ENCODE measurements around the gene BET1L.
"Not testable (repeated sequence)": the region's sequence is repeated elsewhere in the genome, so short reads cannot be mapped to it uniquely, and the experiment has no call there.

BET1L gene

GRCh38 chr11:201966-202365 lies 5.2 kb downstream of the BET1L start:
- Histone ChIP-seq H3K27me3 (ENCODE audit: control insufficient read depth, insufficient read depth, low read length) (no peaks in the 10 kb centered on the region), H3K4me3 (ENCODE audit: low read depth, low read length) (no peak overlapping the region), H3K27ac (ENCODE audit: low read depth, low read length) (no peak overlapping the region), H3K9ac (ENCODE audit: low read depth, low read length) (no peak overlapping the region), H3K36me3 (ENCODE audit: control insufficient read depth, insufficient read depth, low read length) (peaks cover 19% of the 10 kb centered on the region), H3K4me1 (ENCODE audit: control insufficient read depth, insufficient read depth, low read length) (peaks cover 7% of the 10 kb centered on the region; the same call in 1 of the 2 replicates), H3K9me3 (ENCODE audit: control insufficient read depth, insufficient read depth, low read length) (no peaks in the 10 kb centered on the region; the same call in 1 of the 2 replicates)

GRCh38 chr11:200224-201003 lies 6.8 kb downstream of the BET1L start:
- Histone ChIP-seq H3K4me1 (ENCODE audit: control insufficient read depth, insufficient read depth, low read length) (no peaks in the 10 kb centered on the region), H3K9ac (ENCODE audit: low read depth, low read length) (no peak overlapping the region), H3K9me3 (ENCODE audit: control insufficient read depth, insufficient read depth, low read length) (no peaks in the 10 kb centered on the region; the same call in 1 of the 2 replicates), H3K36me3 (ENCODE audit: control insufficient read depth, insufficient read depth, low read length) (peaks cover 16% of the 10 kb centered on the region), H3K4me3 (ENCODE audit: low read depth, low read length) (no peak overlapping the region), H3K27ac (ENCODE audit: low read depth, low read length) (no peak overlapping the region), H3K27me3 (ENCODE audit: control insufficient read depth, insufficient read depth, low read length) (no peaks in the 10 kb centered on the region)

GRCh38 chr11:199782-200181 lies 7.4 kb downstream of the BET1L start:
- H3K4me3 ChIP-seq (ENCODE audit: low read depth, low read length), result no peak overlapping the region
- H3K9me3 ChIP-seq (ENCODE audit: control insufficient read depth, insufficient read depth, low read length), result no peaks in the 10 kb centered on the region; the same call in 1 of the 2 replicates
- peaks cover 10% of the 10 kb centered on the region for H3K36me3 ChIP-seq (ENCODE audit: control insufficient read depth, insufficient read depth, low read length)
- H3K27me3 ChIP-seq (ENCODE audit: control insufficient read depth, insufficient read depth, low read length), result no peaks in the 10 kb centered on the region
- no peak overlapping the region for H3K9ac ChIP-seq (ENCODE audit: low read depth, low read length)
- H3K4me1 ChIP-seq (ENCODE audit: control insufficient read depth, insufficient read depth, low read length), result no peaks in the 10 kb centered on the region
- no peak overlapping the region for H3K27ac ChIP-seq (ENCODE audit: low read depth, low read length)

GRCh38 chr11:199004-199581 lies 8.1 kb downstream of the BET1L start:
- Histone ChIP-seq H3K4me3 (ENCODE audit: low read depth, low read length) (no peak overlapping the region), H3K27me3 (ENCODE audit: control insufficient read depth, insufficient read depth, low read length) (no peaks in the 10 kb centered on the region), H3K36me3 (ENCODE audit: control insufficient read depth, insufficient read depth, low read length) (peaks cover 4% of the 10 kb centered on the region), H3K9me3 (ENCODE audit: control insufficient read depth, insufficient read depth, low read length) (no peaks in the 10 kb centered on the region; the same call in 1 of the 2 replicates), H3K4me1 (ENCODE audit: control insufficient read depth, insufficient read depth, low read length) (no peaks in the 10 kb centered on the region), H3K27ac (ENCODE audit: low read depth, low read length) (no peak overlapping the region), H3K9ac (ENCODE audit: low read depth, low read length) (no peak overlapping the region)

GRCh38 chr11:198236-198806 lies 8.9 kb downstream of the BET1L start:
- H3K9ac ChIP-seq (ENCODE audit: low read depth, low read length), result no peak overlapping the region
- no peaks in the 10 kb centered on the region for H3K4me1 ChIP-seq (ENCODE audit: control insufficient read depth, insufficient read depth, low read length)
- no peaks in the 10 kb centered on the region for H3K36me3 ChIP-seq (ENCODE audit: control insufficient read depth, insufficient read depth, low read length)
- H3K9me3 ChIP-seq (ENCODE audit: control insufficient read depth, insufficient read depth, low read length), result no peaks in the 10 kb centered on the region; the same call in 1 of the 2 replicates
- no peak overlapping the region for H3K4me3 ChIP-seq (ENCODE audit: low read depth, low read length)
- no peaks in the 10 kb centered on the region for H3K27me3 ChIP-seq (ENCODE audit: control insufficient read depth, insufficient read depth, low read length)
- no peak overlapping the region for H3K27ac ChIP-seq (ENCODE audit: low read depth, low read length)

- no peak overlapping the region for H3K27ac ChIP-seq (ENCODE audit: low read depth, low read length)
- no peaks in the 10 kb centered on the region; the same call in 1 of the 2 replicates for H3K9me3 ChIP-seq (ENCODE audit: control insufficient read depth, insufficient read depth, low read length)
- H3K4me1 ChIP-seq (ENCODE audit: control insufficient read depth, insufficient read depth, low read length), result no peaks in the 10 kb centered on the region
- H3K27me3 ChIP-seq (ENCODE audit: control insufficient read depth, insufficient read depth, low read length), result no peaks in the 10 kb centered on the region
- H3K4me3 ChIP-seq (ENCODE audit: low read depth, low read length), result no peak overlapping the region
- no peak overlapping the region for H3K9ac ChIP-seq (ENCODE audit: low read depth, low read length)
- no peaks in the 10 kb centered on the region for H3K36me3 ChIP-seq (ENCODE audit: control insufficient read depth, insufficient read depth, low read length)
Measured at GRCh38 chr11:197741-198235, 9.4 kb downstream of the BET1L start.

GRCh38 chr11:196786-197731 lies 10.1 kb downstream of the BET1L start:
- no peaks in the 10 kb centered on the region; the same call in 1 of the 2 replicates for H3K9me3 ChIP-seq (ENCODE audit: control insufficient read depth, insufficient read depth, low read length)
- H3K9ac ChIP-seq (ENCODE audit: low read depth, low read length), result no peak overlapping the region
- H3K4me1 ChIP-seq (ENCODE audit: control insufficient read depth, insufficient read depth, low read length), result no peaks in the 10 kb centered on the region
- H3K27ac ChIP-seq (ENCODE audit: low read depth, low read length), result no peak overlapping the region
- no peaks in the 10 kb centered on the region for H3K27me3 ChIP-seq (ENCODE audit: control insufficient read depth, insufficient read depth, low read length)
- no peaks in the 10 kb centered on the region for H3K36me3 ChIP-seq (ENCODE audit: control insufficient read depth, insufficient read depth, low read length)
- H3K4me3 ChIP-seq (ENCODE audit: low read depth, low read length), result no peak overlapping the region

GRCh38 chr11:193481-193880 lies 13.7 kb downstream of the BET1L start:
- not testable (repeated sequence) for H3K9ac ChIP-seq (ENCODE audit: low read depth, low read length); H3K36me3 ChIP-seq (ENCODE audit: control insufficient read depth, insufficient read depth, low read length); H3K9me3 ChIP-seq (ENCODE audit: control insufficient read depth, insufficient read depth, low read length); H3K4me3 ChIP-seq (ENCODE audit: low read depth, low read length); H3K4me1 ChIP-seq (ENCODE audit: control insufficient read depth, insufficient read depth, low read length); H3K27me3 ChIP-seq (ENCODE audit: control insufficient read depth, insufficient read depth, low read length); H3K27ac ChIP-seq (ENCODE audit: low read depth, low read length)

GRCh38 chr11:192674-193128 lies 14.5 kb downstream of the BET1L start, which contains the start of gene SCGB1C1:
Gene SCGB1C1, plus strand, starts transcription at chr11:193078. Its CDS starts 22 bp downstream, at chr11:193100.
- H3K9me3 ChIP-seq (ENCODE audit: control insufficient read depth, insufficient read depth, low read length); H3K27ac ChIP-seq (ENCODE audit: low read depth, low read length); H3K27me3 ChIP-seq (ENCODE audit: control insufficient read depth, insufficient read depth, low read length); H3K4me3 ChIP-seq (ENCODE audit: low read depth, low read length); H3K4me1 ChIP-seq (ENCODE audit: control insufficient read depth, insufficient read depth, low read length); H3K9ac ChIP-seq (ENCODE audit: low read depth, low read length); H3K36me3 ChIP-seq (ENCODE audit: control insufficient read depth, insufficient read depth, low read length): not testable (repeated sequence)

Data from HUES48 (cell line).